ENCODE data around the gene CRIM1. TPM values are rescaled to one million over a fixed set of nuclear protein-coding genes. Genes with fewer than 3 reads are reported as not detected.

Gene CRIM1
- total and polyA plus RNA-seq, 2 donors (not counting 1 experiment from before 2014, with no cell fraction given), result 364 to 661 TPM

DNA sequence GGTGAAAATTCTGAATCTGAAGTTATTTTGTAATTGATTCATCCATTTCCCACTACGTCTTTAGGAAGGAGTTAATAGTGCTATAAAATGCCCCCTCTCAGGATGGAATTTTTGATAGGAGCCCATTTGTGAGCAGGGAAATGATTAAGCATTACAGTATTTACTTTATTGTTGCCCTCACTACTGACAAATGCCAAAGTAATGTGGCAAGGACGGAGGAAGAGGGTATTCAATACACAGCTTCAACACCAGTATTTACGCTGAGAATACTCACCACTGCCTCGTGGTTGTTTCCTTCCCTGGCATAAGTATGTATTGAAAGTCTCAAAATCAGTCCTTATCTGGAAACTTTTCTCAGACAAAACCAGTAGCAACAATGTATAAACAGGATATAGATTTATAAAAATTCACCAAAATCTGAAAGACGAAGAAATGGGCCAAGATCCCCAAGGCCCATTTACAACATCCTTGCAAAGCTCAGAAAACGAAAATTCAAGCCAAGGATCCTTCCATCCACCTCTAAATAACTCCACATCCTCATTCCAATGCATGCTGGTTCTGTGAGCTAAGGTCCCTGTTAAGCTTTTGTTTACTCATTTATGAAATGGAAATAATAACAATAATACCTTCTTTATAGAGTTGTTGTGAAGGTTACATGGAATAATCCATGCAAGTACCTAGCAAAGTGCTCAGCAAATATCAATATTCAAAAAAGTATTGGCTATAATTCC, 213.1 kb downstream of the CRIM1 start:
- Histone ChIP-seq H3K27me3 (ENCODE audit: control insufficient read depth, insufficient read depth, low read length) (no peaks in the 10 kb centered on the region), H4K20me1 (ENCODE audit: control insufficient read depth, extremely low read depth, insufficient read depth, low read length) (no peaks in the 10 kb centered on the region), H2AFZ (ENCODE audit: low read length) (no peak overlapping the region), H3K4me2 (ENCODE audit: extremely low read depth, insufficient read depth, low read length) (peak overlapping the region; percentile 36), H3K79me2 (ENCODE audit: control insufficient read depth, insufficient read depth, low read length) (peaks cover 41% of the 10 kb centered on the region), H3K9ac (ENCODE audit: insufficient read depth, low read length) (no peak overlapping the region), H3K4me1 (ENCODE audit: control insufficient read depth, extremely low read depth, insufficient read depth, low read length) (peaks cover 14% of the 10 kb centered on the region), H3K36me3 (ENCODE audit: control insufficient read depth, insufficient read depth, low read length) (peaks cover 5% of the 10 kb centered on the region), H3K4me3 (replicated peaks in 1 of 4; ENCODE audit: control extremely low read depth in 1 of 4, insufficient read depth in 1 of 4, low read depth in 3 of 4, low read length in 4 of 4) (peak overlapping the region in 1 of 4 experiments; percentile 28), H3K9me3 (ENCODE audit: control insufficient read depth, insufficient read depth, low read depth, low read length) (no peaks in the 10 kb centered on the region), H3K27ac (ENCODE audit: insufficient read depth, low read length) (peak overlapping the region; percentile 47)
- DNase-seq (ENCODE audit: low read depth in 2 of 2), result peak; percentile 39 to 79
- TF ChIP-seq EZH2 (IDR thresholded peaks at IDR 0.05; ENCODE audit: low read length, missing control alignments), result no peak
- TF ChIP-seq, protein P1, sequence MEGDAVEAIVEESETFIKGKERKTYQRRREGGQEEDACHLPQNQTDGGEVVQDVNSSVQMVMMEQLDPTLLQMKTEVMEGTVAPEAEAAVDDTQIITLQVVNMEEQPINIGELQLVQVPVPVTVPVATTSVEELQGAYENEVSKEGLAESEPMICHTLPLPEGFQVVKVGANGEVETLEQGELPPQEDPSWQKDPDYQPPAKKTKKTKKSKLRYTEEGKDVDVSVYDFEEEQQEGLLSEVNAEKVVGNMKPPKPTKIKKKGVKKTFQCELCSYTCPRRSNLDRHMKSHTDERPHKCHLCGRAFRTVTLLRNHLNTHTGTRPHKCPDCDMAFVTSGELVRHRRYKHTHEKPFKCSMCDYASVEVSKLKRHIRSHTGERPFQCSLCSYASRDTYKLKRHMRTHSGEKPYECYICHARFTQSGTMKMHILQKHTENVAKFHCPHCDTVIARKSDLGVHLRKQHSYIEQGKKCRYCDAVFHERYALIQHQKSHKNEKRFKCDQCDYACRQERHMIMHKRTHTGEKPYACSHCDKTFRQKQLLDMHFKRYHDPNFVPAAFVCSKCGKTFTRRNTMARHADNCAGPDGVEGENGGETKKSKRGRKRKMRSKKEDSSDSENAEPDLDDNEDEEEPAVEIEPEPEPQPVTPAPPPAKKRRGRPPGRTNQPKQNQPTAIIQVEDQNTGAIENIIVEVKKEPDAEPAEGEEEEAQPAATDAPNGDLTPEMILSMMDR (conservative IDR thresholded peaks at IDR 0.05 in 1 of 2, IDR thresholded peaks at IDR 0.05 in 1 of 2; ENCODE audit: low read depth in 1 of 2, low read length in 2 of 2), result no peak

DNA sequence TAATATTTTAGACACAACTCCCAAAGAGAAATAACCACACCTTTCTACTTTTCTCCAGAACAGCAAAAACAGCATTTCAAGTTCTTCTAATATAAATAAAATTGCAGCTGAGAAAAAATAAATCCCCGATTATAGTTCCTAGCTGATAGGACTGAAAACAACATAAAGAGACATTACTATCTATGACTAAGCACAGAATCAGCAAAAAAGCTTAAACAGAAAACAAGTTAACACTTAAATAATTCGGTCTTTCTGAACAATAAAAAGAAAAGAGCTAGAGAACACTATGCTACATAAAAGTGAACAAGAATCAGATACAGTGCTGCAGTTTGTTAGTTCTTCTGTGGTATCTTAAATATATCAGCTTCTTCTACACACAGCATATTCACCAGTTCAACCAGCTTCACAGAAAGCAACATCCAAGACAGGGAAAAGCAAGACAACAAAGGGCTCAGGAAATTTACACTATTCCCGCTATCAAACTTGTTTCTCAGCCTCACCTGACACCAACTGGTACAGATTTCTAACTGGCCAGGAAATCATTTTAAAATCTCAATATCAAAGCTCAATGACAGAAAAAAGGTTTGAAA, 213.8 kb downstream of the CRIM1 start:
- TF ChIP-seq, protein P1 (conservative IDR thresholded peaks at IDR 0.05 in 1 of 2, IDR thresholded peaks at IDR 0.05 in 1 of 2; ENCODE audit: low read depth in 1 of 2, low read length in 2 of 2), result no peak
- no peak for TF ChIP-seq EZH2 (IDR thresholded peaks at IDR 0.05; ENCODE audit: low read length, missing control alignments)
- Histone ChIP-seq H3K27ac (ENCODE audit: insufficient read depth, low read length) (peak overlapping the region; percentile 68), H4K20me1 (ENCODE audit: control insufficient read depth, extremely low read depth, insufficient read depth, low read length) (no peaks in the 10 kb centered on the region), H3K79me2 (ENCODE audit: control insufficient read depth, insufficient read depth, low read length) (peaks cover 35% of the 10 kb centered on the region), H3K4me1 (ENCODE audit: control insufficient read depth, extremely low read depth, insufficient read depth, low read length) (peaks cover 11% of the 10 kb centered on the region), H3K27me3 (ENCODE audit: control insufficient read depth, insufficient read depth, low read length) (no peaks in the 10 kb centered on the region), H3K36me3 (ENCODE audit: control insufficient read depth, insufficient read depth, low read length) (peaks cover 5% of the 10 kb centered on the region), H3K4me3 (replicated peaks in 1 of 4; ENCODE audit: control extremely low read depth in 1 of 4, insufficient read depth in 1 of 4, low read depth in 3 of 4, low read length in 4 of 4) (peak overlapping the region in 1 of 4 experiments; percentile 28), H3K9me3 (ENCODE audit: control insufficient read depth, insufficient read depth, low read depth, low read length) (no peaks in the 10 kb centered on the region), H3K9ac (ENCODE audit: insufficient read depth, low read length) (no peak overlapping the region), H3K4me2 (ENCODE audit: extremely low read depth, insufficient read depth, low read length) (peak overlapping the region; percentile 54), H2AFZ (ENCODE audit: low read length) (no peak overlapping the region)
- peak in 1 of 2 donors; percentile 39 for DNase-seq (ENCODE audit: low read depth in 2 of 2)

DNA sequence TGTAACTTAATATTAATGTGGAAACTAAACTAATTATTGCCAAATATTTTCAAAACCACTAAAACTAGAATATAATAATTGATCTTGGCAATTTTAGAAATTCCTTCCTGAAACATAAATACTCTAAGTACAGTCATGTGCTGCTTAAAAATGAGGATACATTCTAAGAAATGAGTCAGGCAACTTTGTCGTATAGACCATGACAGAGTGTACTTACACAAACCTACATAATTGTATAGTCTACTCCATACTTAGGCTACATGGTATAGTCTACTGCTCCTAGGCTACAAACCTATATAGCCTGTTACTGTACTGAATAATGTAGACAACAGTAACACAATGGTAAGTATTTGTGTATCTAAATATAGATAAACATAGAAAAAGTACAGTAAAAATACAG, 214.8 kb downstream of the CRIM1 start:
- Histone ChIP-seq H3K36me3 (ENCODE audit: control insufficient read depth, insufficient read depth, low read length) (peaks cover 3% of the 10 kb centered on the region), H3K4me2 (ENCODE audit: extremely low read depth, insufficient read depth, low read length) (no peak overlapping the region), H3K4me1 (ENCODE audit: control insufficient read depth, extremely low read depth, insufficient read depth, low read length) (peaks cover 10% of the 10 kb centered on the region)

More for the DNA sequence above, 214.8 kb downstream of the CRIM1 start:
- no peaks in the 10 kb centered on the region for H4K20me1 ChIP-seq (ENCODE audit: control insufficient read depth, extremely low read depth, insufficient read depth, low read length)
- no peak overlapping the region for H3K9ac ChIP-seq (ENCODE audit: insufficient read depth, low read length)
- TF ChIP-seq, protein P1 (conservative IDR thresholded peaks at IDR 0.05 in 1 of 2, IDR thresholded peaks at IDR 0.05 in 1 of 2; ENCODE audit: low read depth in 1 of 2, low read length in 2 of 2), result no peak
- TF ChIP-seq EZH2 (IDR thresholded peaks at IDR 0.05; ENCODE audit: low read length, missing control alignments), result no peak
- no peak overlapping the region for H2AFZ ChIP-seq (ENCODE audit: low read length)
- H3K4me3 ChIP-seq (replicated peaks in 1 of 4; ENCODE audit: control extremely low read depth in 1 of 4, insufficient read depth in 1 of 4, low read depth in 3 of 4, low read length in 4 of 4), result no peak overlapping the region
- no peak overlapping the region for H3K27ac ChIP-seq (ENCODE audit: insufficient read depth, low read length)
- peak; percentile 33 to 47 for DNase-seq (ENCODE audit: low read depth in 2 of 2)
- H3K79me2 ChIP-seq (ENCODE audit: control insufficient read depth, insufficient read depth, low read length), result peaks cover 26% of the 10 kb centered on the region
- no peaks in the 10 kb centered on the region for H3K27me3 ChIP-seq (ENCODE audit: control insufficient read depth, insufficient read depth, low read length)
- H3K9me3 ChIP-seq (ENCODE audit: control insufficient read depth, insufficient read depth, low read depth, low read length), result no peaks in the 10 kb centered on the region

Data from fibroblast of lung (primary cell).